BE2C (cell line): ENCODE data around the gene PRDM16.

Source experiments
- DNase-seq: peaks from one replicate; pipeline ENCODE4 v3.0.0-alpha.2; 2020
- H3K27me3 ChIP-seq: fragments of 250-450 bp; sonication (Bioruptor Pico); 2 replicates; pipeline ENCODE4 v1.5.1; 2020; ENCODE audit warnings: mild to moderate bottlenecking
- H3K36me3 ChIP-seq: fragments of 250-450 bp; sonication (Bioruptor Pico); 2 replicates; pipeline ENCODE4 v1.5.1; 2020; ENCODE audit warnings: mild to moderate bottlenecking
- H3K4me1 ChIP-seq: fragments of 250-450 bp; sonication (Bioruptor Pico); 2 replicates; pipeline ENCODE4 v1.5.1; 2020
- H3K4me3 ChIP-seq: 2 replicates; pipeline ENCODE4 v1.5.1; 2011; ENCODE audit warnings: low read depth, low read length
- H3K9me3 ChIP-seq: fragments of 250-450 bp; sonication (Bioruptor Pico); 2 replicates; pipeline ENCODE4 v1.5.1; 2020
- TF ChIP-seq, protein P1 (sequence below): IDR thresholded peaks from 2 replicates; pipeline ENCODE4 v1.5.1; 2012; ENCODE audit warnings: mild to moderate bottlenecking, low read depth, low read length

Gene PRDM16

DNA sequence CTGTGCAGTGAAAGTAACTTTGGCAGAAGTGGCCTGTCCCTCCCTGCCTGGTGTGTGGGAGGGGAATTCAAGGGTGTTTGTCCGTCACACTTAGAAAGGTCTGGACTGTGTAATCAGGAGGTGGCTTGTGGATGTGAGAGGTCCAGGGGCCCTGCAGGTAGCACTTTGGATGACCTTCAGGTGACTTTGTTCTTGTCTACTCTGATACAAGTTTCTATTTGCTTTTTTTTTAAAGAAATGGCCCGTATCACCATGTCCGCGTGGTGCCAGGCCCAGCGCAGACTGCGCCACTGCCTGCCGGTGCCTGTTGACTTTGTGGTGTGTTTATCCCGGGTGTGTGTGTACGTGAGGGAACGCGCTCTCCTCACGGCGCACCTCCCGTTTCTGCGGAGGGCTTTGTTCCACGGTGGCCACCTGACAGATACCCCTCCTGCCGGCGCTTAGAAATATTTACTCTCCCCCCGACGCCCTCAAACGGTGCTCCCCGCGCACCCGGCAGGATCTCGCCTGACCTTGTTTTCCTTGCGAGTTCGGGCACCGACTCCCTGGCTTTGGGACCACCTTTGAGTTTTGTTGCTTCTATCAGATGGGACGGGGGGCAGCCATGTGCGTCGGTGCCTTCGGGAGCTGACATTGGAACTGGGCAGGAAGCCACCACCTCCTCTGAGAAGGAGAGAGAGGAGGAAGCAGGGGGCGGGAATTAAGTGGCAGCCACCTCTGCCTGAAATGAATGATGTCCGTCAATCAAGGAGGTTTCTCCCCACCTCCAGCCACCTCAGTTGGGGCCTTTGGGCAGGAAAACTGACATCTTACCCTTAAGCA is 119.4 kb downstream of the PRDM16 start:
- DNase-seq: no peak
- TF ChIP-seq, protein P1, sequence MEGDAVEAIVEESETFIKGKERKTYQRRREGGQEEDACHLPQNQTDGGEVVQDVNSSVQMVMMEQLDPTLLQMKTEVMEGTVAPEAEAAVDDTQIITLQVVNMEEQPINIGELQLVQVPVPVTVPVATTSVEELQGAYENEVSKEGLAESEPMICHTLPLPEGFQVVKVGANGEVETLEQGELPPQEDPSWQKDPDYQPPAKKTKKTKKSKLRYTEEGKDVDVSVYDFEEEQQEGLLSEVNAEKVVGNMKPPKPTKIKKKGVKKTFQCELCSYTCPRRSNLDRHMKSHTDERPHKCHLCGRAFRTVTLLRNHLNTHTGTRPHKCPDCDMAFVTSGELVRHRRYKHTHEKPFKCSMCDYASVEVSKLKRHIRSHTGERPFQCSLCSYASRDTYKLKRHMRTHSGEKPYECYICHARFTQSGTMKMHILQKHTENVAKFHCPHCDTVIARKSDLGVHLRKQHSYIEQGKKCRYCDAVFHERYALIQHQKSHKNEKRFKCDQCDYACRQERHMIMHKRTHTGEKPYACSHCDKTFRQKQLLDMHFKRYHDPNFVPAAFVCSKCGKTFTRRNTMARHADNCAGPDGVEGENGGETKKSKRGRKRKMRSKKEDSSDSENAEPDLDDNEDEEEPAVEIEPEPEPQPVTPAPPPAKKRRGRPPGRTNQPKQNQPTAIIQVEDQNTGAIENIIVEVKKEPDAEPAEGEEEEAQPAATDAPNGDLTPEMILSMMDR: no peak
- Histone ChIP-seq H3K9me3 (no peaks in the 10 kb centered on the region), H3K36me3 (no peaks in the 10 kb centered on the region), H3K4me1 (no peaks in the 10 kb centered on the region), H3K4me3 (no peak overlapping the region), H3K27me3 (no peaks in the 10 kb centered on the region)

DNA sequence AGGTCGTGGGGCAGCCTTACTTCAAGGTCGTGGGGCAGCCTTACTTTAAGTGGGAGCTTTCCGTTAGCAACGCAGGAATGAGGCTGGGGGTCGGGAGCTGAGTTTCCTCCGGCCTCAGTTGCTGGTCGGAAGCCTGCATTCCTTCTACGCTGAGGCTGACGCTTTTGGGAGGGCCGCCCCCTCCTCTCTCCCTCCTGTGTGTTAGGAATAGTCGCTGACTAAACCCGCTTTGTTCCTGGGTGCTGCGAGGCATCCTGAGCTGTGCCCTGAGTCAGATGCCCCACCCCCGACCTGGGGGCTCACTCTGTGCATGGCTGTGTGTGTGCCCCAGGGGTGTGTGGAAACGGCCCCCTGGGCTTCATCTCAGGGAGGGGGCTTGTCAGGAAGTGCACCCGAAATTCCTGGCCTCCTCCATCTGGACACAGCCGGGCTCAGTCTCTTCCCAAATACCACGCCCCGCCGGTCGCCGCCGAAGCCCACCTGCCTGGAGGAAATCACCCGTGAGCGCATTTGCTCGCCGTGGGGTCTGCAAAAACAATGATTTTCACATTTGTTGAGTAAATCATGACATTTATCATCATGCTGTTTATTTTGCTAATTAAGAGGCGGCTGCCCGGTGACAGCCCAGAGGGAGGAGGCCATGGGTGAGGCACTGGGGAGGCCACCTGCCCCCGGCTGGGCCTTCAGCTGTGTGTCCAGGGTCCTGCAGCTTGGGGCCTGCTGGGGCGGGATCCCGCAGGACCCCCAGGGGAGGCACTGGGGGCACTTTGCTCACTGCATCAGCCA is 121.4 kb downstream of the PRDM16 start:
- Histone ChIP-seq H3K27me3 (no peaks in the 10 kb centered on the region), H3K9me3 (no peaks in the 10 kb centered on the region), H3K36me3 (no peaks in the 10 kb centered on the region), H3K4me1 (no peaks in the 10 kb centered on the region), H3K4me3 (no peak overlapping the region)
- TF ChIP-seq, protein P1: no peak
- no peak for DNase-seq

DNA sequence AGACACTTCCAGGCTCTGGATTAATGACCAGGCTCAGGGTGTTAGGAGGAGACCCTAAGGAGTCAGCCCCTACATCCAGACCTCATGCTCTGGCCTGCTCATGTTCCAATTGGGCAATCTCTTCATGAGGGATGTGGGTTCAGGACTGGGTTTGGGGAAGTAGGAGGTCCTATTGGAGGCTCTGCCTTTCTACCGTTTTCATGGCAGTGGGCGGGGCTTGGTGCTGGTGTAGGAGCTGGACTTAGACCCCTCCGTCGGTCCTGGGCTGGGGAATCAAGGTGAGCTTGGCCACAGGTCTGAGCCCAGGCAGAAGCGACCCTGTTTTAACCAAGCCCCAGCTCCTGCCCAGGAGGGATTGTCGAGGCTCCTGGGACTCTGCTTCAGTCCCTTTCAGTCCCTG is 123.4 kb downstream of the PRDM16 start:
- DNase-seq: no peak
- H3K27me3 ChIP-seq: no peaks in the 10 kb centered on the region
- H3K4me1 ChIP-seq: no peaks in the 10 kb centered on the region
- H3K36me3 ChIP-seq: no peaks in the 10 kb centered on the region
- H3K4me3 ChIP-seq: no peak overlapping the region
- TF ChIP-seq, protein P1: no peak
- no peaks in the 10 kb centered on the region for H3K9me3 ChIP-seq

DNA sequence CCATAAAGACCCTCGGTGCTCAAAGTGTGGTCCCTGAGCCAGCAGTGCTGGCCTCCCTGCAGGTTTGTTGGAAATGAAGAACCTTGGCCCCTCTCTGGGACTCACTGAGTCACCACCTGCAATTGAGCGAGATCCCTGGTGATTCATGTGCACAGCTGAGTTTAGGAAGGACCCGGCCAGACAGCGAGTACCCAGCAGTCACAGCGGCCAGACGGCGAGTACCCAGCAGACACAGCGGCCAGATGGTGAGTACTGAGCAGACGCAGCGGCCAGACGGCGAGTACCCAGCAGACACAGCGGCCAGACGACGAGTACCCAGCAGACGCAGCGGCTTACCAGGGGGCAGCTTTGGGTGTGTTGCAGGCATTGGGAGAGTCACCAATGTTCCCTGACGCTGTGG is 123.8 kb downstream of the PRDM16 start:
- TF ChIP-seq, protein P1: no peak

DNA sequence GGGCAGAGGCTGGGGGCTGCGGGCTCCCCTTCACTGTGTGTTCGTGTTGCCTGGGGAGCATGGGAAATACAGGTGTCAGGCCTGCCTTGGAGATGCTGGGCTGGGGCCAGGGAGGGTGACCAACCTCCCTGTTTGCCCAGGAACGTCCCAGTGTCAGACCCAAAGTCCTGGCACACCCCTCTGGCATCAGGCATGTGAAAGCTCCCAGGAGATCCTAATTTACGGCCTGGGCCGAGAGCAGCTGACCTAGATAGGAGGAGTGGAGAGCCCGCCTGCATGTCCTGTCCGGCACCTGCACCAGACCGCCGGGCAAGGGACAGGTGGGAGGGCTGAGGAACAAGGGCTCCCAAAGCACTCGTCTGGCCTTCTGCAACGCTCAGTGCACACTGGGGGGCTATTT is 124.8 kb downstream of the PRDM16 start:
- Histone ChIP-seq H3K4me3 (no peak overlapping the region), H3K36me3 (no peaks in the 10 kb centered on the region), H3K4me1 (no peaks in the 10 kb centered on the region), H3K27me3 (no peaks in the 10 kb centered on the region), H3K9me3 (no peaks in the 10 kb centered on the region)
- TF ChIP-seq, protein P1: no peak
- no peak for DNase-seq

More for the DNA sequence above, 123.8 kb downstream of the PRDM16 start:
- Histone ChIP-seq H3K4me1 (no peaks in the 10 kb centered on the region), H3K4me3 (no peak overlapping the region), H3K27me3 (no peaks in the 10 kb centered on the region), H3K36me3 (no peaks in the 10 kb centered on the region), H3K9me3 (no peaks in the 10 kb centered on the region)
- DNase-seq: no peak
